ENCODE results near the gene PLPP3.

- TF ChIP-seq CTCF (IDR thresholded peaks at IDR 0.05) (no peak), ZFX (IDR thresholded peaks at IDR 0.05; ENCODE audit: borderline replicate concordance) (no peak)
These were observed 121.5 kb downstream of the PLPP3 start for GRCh38 chr1:56457756-56458375.

Measured in 22Rv1 (cell line).